ENCODE measurements around the gene ST8SIA5.

GRCh38 chr18:46761059-46761769 is 4.4 kb upstream of the ST8SIA5 start:
- no peak for TF ChIP-seq EZH2 (IDR thresholded peaks at IDR 0.05; ENCODE audit: low read depth, unreplicated experiment)
- TF ChIP-seq POLR2AphosphoS5 (IDR thresholded peaks at IDR 0.05; ENCODE audit: low read depth): no peak
- TF ChIP-seq CTCF (conservative IDR thresholded peaks at IDR 0.05; ENCODE audit: low read depth in 2 of 2): no peak
- no peak for TF ChIP-seq REST (IDR thresholded peaks at IDR 0.05; ENCODE audit: unreplicated experiment)
- no peak for TF ChIP-seq EZH2phosphoT487 (IDR thresholded peaks at IDR 0.05; ENCODE audit: unreplicated experiment)
- TF ChIP-seq ZNF114 (CRISPR knock-in tag; IDR thresholded peaks at IDR 0.05): no peak
- TF ChIP-seq NANOG (IDR thresholded peaks at IDR 0.05; ENCODE audit: borderline replicate concordance): no peak
